Nephron progenitor cell (in vitro differentiated cells): ENCODE data around the gene ARMC9.
A peak's percentile ranks its signal among the peaks of the same experiment; 100 is the strongest.

Experiments
- DNase-seq: peaks from one replicate; pipeline ENCODE4 v3.0.0; 2021
- H3K27ac Mint-ChIP-seq: 2 replicates; pipeline ENCODE4 v1.8.0; 2021; ENCODE audit warnings: mild to moderate bottlenecking, moderate library complexity, mixed read lengths
- H3K27me3 Mint-ChIP-seq: 2 replicates; pipeline ENCODE4 v1.8.0; 2021; ENCODE audit warnings: mild to moderate bottlenecking, low read depth, mixed read lengths; ENCODE audit not compliant: poor library complexity
- H3K36me3 Mint-ChIP-seq: 2 replicates; pipeline ENCODE4 v1.8.0; 2021; ENCODE audit warnings: low read depth, mixed read lengths
- H3K4me1 Mint-ChIP-seq: 2 replicates; pipeline ENCODE4 v1.8.0; 2021; ENCODE audit warnings: mixed read lengths
- H3K4me3 Mint-ChIP-seq: 2 replicates; pipeline ENCODE4 v1.8.0; 2021; ENCODE audit warnings: mild to moderate bottlenecking, moderate library complexity, mixed read lengths
- H3K9me3 Mint-ChIP-seq: 2 replicates; pipeline ENCODE4 v1.8.0; 2021; ENCODE audit warnings: mild to moderate bottlenecking, moderate library complexity, mixed read lengths
- TF ChIP-seq, protein P1 (sequence below): fragments of 200-600 bp; sonication (generic); IDR thresholded peaks from 2 replicates; pipeline ENCODE4 v1.5.0; 2021; ENCODE audit warnings: antibody characterized with exemption

The ARMC9 gene

GRCh38 chr2:231334179-231334930 is 135.9 kb downstream of the ARMC9 start:
- no peak for DNase-seq
- no peaks in the 10 kb centered on the region for H3K9me3 Mint-ChIP-seq
- peak overlapping the region; percentile 85 for H3K27ac Mint-ChIP-seq
- TF ChIP-seq, protein P1, sequence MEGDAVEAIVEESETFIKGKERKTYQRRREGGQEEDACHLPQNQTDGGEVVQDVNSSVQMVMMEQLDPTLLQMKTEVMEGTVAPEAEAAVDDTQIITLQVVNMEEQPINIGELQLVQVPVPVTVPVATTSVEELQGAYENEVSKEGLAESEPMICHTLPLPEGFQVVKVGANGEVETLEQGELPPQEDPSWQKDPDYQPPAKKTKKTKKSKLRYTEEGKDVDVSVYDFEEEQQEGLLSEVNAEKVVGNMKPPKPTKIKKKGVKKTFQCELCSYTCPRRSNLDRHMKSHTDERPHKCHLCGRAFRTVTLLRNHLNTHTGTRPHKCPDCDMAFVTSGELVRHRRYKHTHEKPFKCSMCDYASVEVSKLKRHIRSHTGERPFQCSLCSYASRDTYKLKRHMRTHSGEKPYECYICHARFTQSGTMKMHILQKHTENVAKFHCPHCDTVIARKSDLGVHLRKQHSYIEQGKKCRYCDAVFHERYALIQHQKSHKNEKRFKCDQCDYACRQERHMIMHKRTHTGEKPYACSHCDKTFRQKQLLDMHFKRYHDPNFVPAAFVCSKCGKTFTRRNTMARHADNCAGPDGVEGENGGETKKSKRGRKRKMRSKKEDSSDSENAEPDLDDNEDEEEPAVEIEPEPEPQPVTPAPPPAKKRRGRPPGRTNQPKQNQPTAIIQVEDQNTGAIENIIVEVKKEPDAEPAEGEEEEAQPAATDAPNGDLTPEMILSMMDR = no peak
- H3K36me3 Mint-ChIP-seq = peaks cover 61% of the 10 kb centered on the region
- H3K4me1 Mint-ChIP-seq = peaks cover 14% of the 10 kb centered on the region
- no peak overlapping the region for H3K4me3 Mint-ChIP-seq
- no peaks in the 10 kb centered on the region for H3K27me3 Mint-ChIP-seq

DNA sequence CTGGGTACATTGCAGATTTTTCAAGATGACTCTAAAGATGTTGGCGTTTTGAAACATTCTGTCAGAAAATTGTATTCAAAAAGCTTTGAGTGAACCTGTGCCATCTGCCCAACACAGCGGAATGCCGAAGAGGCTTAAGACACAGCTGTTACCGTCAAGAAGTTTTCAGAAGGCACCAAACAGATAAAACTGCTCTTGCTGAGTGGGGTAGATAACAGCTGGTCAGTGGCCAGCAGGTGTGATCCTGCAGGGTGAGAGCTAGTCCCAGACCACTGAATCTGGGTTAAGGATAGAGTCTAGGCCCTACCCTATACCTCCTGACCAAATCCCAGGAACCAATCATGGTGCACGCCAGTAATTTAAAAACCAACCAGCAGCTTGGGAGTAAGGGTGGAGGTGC is 136.6 kb downstream of the ARMC9 start:
- TF ChIP-seq, protein P1 = no peak
- no peak overlapping the region for H3K27ac Mint-ChIP-seq
- peaks cover 14% of the 10 kb centered on the region for H3K4me1 Mint-ChIP-seq
- no peaks in the 10 kb centered on the region for H3K9me3 Mint-ChIP-seq
- no peak overlapping the region for H3K4me3 Mint-ChIP-seq
- peaks cover 55% of the 10 kb centered on the region for H3K36me3 Mint-ChIP-seq
- no peaks in the 10 kb centered on the region for H3K27me3 Mint-ChIP-seq
- no peak for DNase-seq

DNA sequence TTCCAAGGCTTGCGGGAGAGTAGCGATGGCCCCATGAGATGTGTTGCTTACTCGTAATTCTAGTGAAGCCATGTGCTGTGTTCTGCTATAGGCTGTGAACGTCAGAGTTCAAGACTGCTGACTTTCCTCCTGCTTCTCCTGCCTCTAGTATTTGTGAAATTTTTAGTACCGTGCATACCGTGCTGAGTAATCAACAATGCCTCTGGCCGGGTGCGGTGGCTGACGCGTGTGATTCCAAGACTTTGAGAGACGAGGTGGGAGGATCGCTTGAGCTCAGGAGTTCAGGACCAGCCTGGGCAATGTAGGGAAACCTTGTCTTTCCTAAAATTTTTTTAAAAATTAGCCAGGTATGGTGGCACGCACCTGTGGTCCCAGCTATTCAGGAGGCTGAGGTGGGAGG is 137.2 kb downstream of the ARMC9 start:
- Mint-ChIP-seq H3K36me3 (peaks cover 50% of the 10 kb centered on the region), H3K4me1 (peaks cover 14% of the 10 kb centered on the region), H3K27me3 (no peaks in the 10 kb centered on the region), H3K27ac (no peak overlapping the region), H3K9me3 (no peaks in the 10 kb centered on the region), H3K4me3 (no peak overlapping the region)
- TF ChIP-seq, protein P1 = no peak
- no peak for DNase-seq

DNA sequence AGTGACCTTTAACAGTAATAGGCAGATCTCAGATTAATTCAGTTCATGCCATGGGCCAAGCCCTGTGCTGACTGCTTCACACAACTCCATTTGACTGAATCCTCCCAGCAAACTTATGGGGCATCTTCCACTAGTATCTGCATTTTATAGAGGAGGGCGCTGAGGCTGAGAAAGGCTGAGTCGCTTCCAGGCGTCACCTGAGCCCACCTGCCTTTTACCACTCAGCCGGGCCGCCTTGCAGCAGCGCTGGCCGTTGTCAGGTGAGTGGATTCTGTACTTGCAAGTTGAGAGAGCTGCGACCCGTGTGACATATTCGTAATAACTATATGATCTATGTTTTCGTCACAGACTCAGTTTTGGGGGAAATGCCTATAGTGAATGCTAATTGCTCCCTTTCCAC is 137.8 kb downstream of the ARMC9 start:
- Mint-ChIP-seq H3K27ac (no peak overlapping the region), H3K9me3 (no peaks in the 10 kb centered on the region), H3K27me3 (peaks cover 2% of the 10 kb centered on the region), H3K4me1 (peaks cover 15% of the 10 kb centered on the region), H3K36me3 (peaks cover 46% of the 10 kb centered on the region), H3K4me3 (no peak overlapping the region)
- TF ChIP-seq, protein P1 = no peak
- no peak for DNase-seq

DNA sequence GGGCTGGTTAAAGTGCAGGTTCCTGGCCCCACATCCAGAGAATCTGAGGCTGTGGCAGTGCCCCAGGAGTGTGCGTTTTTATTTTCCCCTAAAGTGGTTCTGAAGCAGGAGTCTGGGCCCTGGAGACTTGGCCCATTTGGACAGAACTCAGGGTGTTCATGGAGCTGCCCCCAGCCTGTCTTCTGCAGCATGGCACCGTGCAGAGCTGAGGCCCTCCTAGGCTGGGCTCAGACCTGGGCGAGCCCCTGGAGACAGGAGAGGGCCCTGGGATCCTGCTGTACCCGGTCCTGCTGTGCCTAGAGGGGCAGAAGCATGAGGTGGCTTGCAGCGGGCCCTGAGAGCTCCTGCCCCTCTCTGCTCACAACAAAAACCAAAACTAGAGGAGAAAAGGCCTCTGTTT is 138.3 kb downstream of the ARMC9 start:
- peaks cover 41% of the 10 kb centered on the region for H3K36me3 Mint-ChIP-seq
- no peak for DNase-seq

More for the DNA sequence above, 138.3 kb downstream of the ARMC9 start:
- no peak overlapping the region for H3K4me3 Mint-ChIP-seq
- H3K4me1 Mint-ChIP-seq = peaks cover 19% of the 10 kb centered on the region
- TF ChIP-seq, protein P1 = no peak
- H3K9me3 Mint-ChIP-seq = no peaks in the 10 kb centered on the region
- H3K27me3 Mint-ChIP-seq = peaks cover 3% of the 10 kb centered on the region
- H3K27ac Mint-ChIP-seq = no peak overlapping the region
